GM19099 (cell line): ENCODE data around the gene PTPRN.
A peak's percentile ranks its signal among the peaks of the same experiment; 100 is the strongest.

Experiments
- POLR2A ChIP-seq: IDR thresholded peaks from 3 replicates; pipeline ENCODE4 v1.6.1; 2011; ENCODE audit warnings: low read depth; ENCODE audit not compliant: insufficient read length; ENCODE audit errors: extremely low read depth

PTPRN gene

DNA sequence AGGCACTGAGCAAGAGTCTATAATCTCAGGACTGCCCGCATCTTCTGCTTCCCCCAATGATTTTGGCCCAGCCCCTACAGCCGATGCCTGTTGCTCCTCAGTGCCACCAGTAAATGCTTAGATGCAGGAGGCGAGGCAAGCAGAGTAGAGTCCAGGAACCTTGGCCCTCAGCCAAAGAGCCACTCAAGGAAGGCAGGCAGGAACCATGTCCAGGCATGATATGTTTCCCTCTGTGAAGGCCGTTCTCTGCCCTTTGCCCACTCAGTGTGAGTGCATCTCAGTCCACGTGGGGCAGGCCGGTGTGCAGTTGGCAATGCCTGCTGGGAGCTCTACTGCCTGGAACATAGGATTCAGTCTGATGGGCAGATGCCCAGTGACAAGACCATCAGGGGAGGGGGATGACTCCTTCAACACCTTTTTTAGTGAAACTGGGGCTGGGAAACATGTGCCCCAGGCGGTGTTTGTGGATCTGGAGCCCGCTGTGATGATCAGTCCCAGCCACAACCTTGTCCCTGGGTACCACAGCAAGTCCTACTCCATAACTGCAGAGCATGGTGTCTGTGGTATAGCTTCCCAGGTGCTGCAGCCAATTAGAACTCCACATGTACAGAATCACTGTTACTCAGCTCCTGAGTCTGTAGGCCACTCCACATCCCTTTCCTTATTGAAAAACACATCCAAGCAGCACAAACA, 39.7 kb downstream of the PTPRN start:
- TF ChIP-seq POLR2A, result no peak

DNA sequence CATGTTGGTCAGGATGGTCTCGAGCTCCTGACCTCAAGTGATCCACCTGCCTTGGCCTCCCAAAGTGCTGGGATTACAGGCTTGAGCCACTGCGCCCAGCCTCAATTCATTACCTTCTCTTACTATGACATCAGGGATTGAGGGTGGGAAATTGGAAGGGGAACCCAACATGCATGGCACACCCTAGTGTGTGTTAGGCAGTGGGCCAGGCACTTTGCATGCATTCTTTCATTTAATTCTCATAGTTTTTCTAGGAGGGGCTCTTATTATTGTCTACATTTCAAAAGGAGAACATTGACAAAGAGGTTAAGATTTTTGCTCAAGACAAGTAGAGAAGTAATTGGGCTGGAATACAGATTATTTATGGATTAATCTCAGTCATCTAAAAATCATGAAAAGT, 40.9 kb downstream of the PTPRN start:
- no peak for TF ChIP-seq POLR2A

DNA sequence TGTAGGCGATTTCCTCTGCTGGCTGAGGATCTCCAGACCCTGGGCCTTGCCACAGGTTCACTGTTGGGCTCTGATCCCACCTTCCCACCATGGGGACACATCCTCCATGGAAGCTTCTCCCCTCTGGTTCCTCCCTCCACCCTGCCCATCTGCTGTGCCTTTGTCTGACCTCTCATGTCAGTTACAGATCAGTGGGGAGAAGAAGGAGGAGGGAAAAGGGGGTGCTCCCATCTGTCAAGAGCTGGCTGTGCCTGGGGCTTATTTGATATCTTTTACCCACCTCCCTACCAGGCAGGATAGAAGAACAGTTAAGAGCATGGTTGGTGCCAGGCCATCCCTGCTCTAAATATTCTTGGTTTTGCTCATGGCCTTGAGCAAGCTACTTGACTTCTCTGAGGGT, 42.3 kb downstream of the PTPRN start:
- TF ChIP-seq POLR2A, result no peak

DNA sequence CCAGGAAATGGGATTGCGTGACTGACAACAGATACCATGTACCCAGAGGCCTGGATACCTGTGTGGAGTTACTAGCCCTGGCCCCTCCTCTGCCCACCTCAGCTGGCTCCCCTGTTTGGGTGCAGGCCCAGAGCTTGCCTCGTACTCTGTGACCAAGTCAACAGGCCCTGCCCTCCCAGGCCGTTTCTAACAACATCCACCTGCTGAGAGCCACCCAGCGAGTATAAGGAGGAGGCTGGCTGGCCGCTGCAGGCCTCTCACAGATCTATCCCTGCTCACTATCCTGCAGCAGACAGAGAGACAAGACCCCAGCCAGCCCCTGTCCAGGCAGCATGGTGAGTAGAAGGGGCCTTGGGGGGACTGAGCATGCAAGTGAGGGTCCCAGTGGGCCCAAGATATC, 43.0 kb downstream of the PTPRN start:
- TF ChIP-seq POLR2A, result no peak

DNA sequence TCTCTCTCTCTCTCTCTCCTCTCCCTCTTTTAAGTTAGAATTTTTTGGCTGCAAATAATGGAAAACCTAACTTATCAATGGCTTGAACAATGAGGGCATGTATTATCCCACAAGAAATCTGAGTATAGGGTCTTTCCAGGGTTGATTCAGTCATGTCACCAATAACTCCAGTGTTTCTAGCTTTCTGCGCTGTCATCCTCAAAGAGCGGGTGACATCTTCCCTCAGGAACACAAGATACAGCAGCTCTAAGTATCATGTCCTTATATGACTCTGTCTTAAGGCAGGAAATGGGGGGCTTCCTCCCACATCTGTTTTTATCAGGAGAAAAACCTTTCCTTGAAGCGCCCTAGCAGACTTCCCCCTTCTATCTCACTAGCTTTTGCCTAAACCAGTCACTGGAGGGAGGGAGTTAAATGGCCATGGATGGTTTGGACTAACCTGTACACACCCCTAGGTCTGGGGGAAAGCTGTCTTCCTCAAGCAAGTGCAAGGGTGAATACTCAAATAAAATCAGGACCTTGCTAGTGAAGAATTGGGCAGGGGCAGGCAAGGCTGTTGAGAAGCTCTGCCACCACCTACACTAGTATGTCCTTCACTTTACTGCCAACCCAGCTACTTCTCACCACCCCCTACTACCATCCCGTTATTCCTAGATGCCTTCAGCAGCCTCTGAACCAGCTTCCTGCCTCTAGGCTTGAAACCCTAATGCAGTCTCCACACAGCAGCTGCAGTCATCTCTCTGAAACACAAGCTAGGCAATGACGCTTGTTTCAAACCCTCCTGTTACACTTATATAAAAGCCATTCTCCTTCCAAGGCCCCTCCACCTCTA, 48.0 kb downstream of the PTPRN start:
- TF ChIP-seq POLR2A, result no peak

DNA sequence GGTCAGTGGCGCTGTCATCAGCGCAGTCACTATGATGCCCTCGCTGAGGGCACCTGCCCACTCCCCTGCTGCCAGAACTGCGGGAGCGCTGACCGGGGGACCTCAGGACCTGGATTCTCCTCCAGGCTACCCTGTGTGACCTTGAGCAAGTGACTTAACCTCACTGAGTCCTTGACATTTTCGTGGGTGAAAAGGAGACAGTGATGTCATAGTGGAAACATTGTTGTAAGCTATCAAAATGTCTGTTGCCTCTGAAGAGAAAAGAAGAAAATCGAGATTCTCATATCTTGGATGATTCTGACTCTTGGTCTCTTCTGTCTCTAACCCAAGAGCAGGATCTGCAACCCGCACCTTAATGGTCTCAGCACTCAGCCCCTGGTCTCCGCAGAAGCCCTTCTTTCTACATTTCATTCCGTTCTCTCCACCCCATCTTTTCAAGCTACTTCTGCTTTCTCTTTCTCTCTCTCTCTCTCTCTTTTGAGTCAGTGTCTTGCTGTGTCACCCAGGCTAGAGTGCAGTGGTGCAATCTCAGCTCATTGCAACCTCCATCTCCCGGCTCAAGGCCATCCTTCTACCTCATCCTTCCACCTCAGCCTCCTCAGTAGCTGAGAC, 54.5 kb downstream of the PTPRN start:
- no peak for TF ChIP-seq POLR2A

DNA sequence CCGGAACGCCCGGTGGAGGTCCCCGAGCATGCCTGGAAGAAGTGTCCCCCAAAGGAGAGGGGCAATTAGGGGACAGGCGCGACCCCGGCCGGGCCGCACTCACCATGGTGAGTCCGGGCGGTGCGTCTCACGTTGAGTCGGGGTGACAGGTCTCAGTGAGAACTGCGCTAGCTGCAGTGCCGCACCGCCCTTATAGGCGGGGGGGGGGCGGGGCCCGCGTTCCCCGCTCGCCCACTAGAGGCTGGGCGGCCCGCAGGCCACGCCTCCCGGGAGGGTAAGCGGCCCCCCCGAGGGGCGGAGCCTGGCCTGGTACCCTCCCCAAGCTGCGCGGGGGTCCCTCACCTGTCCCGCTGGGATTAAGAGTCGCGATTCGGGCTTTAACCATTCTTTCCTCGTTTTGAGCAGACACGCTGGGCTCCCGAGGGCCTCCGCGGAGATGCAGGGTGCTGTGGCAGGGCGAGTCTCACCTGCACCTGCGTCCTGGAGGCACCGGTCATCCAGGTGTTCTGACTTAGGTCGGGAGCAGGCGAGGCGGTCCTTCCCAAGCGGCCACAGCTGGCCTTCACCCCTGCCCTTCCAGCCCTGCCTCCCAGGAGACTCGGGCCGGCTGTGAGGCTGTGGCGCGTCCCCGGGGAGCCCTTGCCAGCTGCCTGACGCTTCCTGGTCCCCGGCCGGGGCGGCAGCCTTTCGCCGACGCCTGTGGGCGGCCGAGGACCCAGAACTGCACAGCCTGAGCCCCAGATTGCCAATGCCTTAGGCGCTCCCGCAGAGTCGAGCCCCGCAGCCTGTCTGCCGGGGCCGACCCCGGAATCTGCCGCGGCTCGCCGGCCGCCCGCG, 55.2 kb downstream of the PTPRN start, which contains the start of gene TUBA4A:
TSS of gene TUBA4A (minus strand) at position 166 of the 837 bp plus-strand sequence. CDS start at position 106, 60 bp downstream.
- peak; percentile 100 for TF ChIP-seq POLR2A

DNA sequence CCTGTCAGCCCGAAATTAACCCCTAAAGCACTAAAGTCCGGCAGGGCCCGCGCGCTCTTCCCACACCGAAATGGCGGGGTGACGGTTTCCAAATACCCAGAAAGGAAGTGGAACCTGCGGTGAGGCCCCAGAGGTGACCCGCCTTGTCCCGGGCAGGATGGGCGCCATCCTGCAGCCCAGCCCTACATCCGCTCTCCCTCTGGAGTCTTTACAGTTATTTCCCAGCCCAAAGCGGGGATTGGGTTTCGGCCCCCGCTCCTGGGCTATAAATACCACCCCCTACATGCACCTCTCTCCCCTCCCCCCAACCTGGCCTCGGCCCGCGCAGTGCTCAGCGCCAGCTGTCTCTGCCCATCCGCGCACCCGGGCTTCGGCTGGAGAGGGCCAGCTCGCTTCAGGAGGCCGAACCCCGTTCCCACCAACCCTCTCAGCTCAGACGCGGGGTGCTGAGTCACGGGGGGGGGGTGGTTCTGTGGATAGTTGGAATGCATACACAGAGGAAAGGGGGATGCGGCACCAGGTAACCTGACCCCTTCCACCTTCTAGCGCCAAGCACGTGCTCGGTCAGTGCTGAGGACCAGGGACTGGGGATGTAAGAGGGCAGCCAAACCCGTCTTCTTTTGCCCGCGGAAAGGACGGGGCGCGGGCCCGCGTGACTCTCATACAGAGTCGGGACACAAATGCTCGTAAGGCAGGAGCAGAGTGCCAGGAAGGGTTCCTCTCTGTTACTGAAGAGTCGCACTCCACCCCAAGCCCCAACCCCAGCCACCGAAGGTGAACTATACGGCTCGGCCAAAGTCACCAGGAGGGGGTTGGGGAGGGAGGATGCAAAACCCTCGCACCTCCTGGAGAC, 56.1 kb downstream of the PTPRN start, which contains the start of gene TUBA4B:
TSS of gene TUBA4B (plus strand) at position 344 of the 853 bp plus-strand sequence. CDS start at position 509, 165 bp downstream.
- no peak for TF ChIP-seq POLR2A

DNA sequence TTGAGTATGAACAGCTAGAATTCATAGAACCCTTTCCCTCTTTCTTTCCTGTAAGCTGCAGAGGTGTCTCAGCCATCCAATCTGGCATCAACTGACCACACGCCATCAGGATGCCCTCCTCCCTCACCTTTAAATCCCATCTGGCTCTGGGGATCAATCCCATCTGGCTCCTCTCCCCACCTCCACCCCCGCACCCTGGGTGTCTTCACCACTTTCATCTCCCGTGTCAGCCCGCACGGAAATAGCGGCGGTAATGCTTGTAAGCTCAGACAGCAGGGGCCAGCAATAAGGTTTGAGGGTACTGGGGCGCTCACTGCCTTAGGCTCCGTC, 56.7 kb downstream of the PTPRN start:
- no peak for TF ChIP-seq POLR2A

DNA sequence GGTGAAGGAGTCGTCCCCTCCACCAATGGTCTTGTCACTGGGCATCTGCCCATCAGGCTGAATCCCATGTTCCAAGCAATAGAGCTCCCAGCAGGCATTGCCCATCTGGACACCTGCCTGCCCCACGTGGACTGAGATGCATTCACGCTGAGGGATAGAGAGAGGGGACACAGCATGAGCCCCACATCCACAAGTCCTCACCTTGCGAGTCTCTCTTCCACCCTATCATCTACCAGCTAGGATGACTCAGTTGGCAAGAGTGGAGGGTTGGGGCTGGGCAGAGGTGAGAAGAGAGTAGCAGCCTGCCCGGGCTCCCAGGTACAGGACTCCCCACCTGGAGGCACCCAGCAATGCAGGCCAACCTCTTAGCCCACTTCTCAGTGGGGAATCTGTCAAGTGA, 57.1 kb downstream of the PTPRN start:
- TF ChIP-seq POLR2A, result no peak

DNA sequence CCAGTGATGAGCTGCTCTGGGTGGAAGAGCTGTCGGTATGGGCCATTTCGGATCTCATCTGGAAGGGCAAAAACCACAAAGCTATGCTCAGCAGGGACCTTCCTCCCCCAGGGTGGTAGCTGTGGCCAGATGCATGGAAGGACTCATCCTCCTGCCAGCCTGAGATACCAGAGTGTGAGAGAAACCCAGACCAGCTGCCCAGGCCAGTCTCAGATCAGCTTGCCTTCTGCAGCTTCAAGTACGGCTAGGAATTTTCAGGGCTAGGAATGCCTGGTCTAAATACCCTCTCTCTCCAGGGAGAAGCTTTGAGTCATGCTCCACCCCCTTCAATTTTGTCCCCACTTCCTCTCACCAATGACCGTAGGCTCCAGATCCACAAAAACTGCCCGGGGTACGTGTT, 57.5 kb downstream of the PTPRN start:
- TF ChIP-seq POLR2A, result no peak

DNA sequence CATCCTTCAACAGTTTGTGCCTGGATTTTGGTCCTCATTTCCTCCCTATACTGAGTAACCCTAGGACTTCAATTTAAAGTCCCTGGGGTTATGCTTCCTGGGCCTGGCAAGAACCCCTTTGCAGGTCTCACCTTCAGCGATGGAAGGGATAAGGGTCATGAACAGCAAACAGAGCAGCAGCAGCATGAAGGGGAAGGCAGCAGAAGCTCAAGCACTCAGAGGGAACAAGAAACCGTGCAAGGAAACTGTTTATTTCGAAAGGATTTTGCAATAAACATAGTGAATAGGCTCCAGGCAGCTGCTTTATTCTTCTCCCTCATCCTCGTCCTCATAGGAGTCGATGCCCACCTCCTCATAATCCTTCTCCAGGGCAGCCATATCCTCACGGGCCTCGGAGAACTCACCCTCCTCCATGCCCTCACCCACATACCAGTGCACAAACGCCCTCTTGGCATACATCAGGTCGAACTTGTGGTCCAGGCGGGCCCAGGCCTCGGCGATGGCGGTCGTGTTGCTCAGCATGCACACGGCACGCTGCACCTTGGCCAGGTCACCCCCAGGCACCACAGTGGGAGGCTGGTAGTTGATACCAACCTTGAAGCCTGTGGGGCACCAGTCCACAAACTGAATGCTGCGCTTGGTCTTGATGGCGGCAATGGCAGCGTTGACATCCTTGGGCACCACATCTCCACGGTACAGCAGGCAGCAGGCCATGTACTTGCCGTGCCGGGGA, 59.0 kb downstream of the PTPRN start:
- TF ChIP-seq POLR2A, result no peak

DNA sequence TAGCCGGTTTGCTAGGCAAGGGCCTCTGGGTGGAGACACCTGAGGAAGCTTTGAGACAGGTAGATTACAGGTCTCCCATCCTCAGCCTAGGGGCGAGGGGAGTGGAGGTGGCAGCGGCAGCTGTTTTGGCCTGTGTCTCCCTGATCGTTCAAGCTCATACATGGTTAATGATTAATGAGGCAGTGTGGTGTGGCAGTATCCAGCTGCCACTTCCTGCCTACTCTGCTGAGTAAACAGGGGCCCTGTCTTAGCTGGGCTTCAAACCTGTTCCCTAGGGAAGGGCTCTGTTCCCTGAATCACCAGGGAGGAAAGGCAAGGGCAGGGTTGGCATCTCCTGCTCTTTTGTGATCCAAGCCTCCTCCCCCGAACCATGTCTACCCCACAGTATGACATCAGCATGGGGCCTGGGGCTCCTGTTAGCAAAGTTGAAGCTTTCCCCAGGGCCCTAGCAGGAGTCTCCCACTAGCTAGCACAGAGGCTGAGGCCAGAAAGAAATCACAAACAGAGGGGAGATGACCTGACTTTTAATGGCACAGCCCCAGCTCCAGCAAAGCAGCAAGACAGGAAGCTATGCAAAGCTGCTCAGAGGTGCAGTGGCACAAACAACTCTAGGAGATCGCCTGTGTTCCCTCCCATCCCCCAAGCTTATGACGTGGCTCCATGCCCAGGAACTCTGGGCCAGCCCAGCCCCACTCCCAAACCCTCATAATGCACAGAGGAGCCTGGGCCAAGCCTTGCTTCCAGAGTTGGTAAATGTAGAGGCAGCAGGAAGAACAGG, 59.8 kb downstream of the PTPRN start:
- TF ChIP-seq POLR2A, result peak; percentile 59
